Measurements from ENCODE around the gene GALNT17. TPM values are rescaled to one million over a fixed set of nuclear protein-coding genes. Genes with fewer than 3 reads are reported as not detected.

The GALNT17 gene
- total RNA-seq, 1 experiment from 2014 or later: not detected

- no peak overlapping the region for H3K27ac ChIP-seq
- H3K4me3 ChIP-seq: no peak overlapping the region
- no peak for DNase-seq (ENCODE audit: low read depth in 1 of 2, low spot score in 2 of 2)
- no peaks in the 10 kb centered on the region for H3K27me3 ChIP-seq (replicated peaks)
- no peaks in the 10 kb centered on the region for H3K4me1 ChIP-seq (replicated peaks)
- no peaks in the 10 kb centered on the region for H3K9me3 ChIP-seq (replicated peaks)
- H3K36me3 ChIP-seq: no peaks in the 10 kb centered on the region
These were observed 95.2 kb downstream of the GALNT17 start for GRCh38 chr7:71227126-71227525.

GRCh38 chr7:71229148-71229547, 97.2 kb downstream of the GALNT17 start:
- no peaks in the 10 kb centered on the region for H3K4me1 ChIP-seq (replicated peaks)
- no peaks in the 10 kb centered on the region for H3K36me3 ChIP-seq
- no peaks in the 10 kb centered on the region for H3K9me3 ChIP-seq (replicated peaks)
- H3K27ac ChIP-seq: no peak overlapping the region
- no peak overlapping the region for H3K4me3 ChIP-seq
- no peaks in the 10 kb centered on the region for H3K27me3 ChIP-seq (replicated peaks)
- DNase-seq (ENCODE audit: low read depth in 1 of 2, low spot score in 2 of 2): no peak

- no peaks in the 10 kb centered on the region for H3K9me3 ChIP-seq (replicated peaks)
- no peaks in the 10 kb centered on the region for H3K4me1 ChIP-seq (replicated peaks)
- DNase-seq (ENCODE audit: low read depth in 1 of 2, low spot score in 2 of 2): no peak
- no peak overlapping the region for H3K27ac ChIP-seq
- H3K36me3 ChIP-seq: no peaks in the 10 kb centered on the region
- H3K4me3 ChIP-seq: no peak overlapping the region
- no peaks in the 10 kb centered on the region for H3K27me3 ChIP-seq (replicated peaks)
These were observed 97.8 kb downstream of the GALNT17 start for GRCh38 chr7:71229699-71230098.

- Histone ChIP-seq H3K27ac (no peak overlapping the region), H3K4me1 (replicated peaks) (no peaks in the 10 kb centered on the region), H3K27me3 (replicated peaks) (no peaks in the 10 kb centered on the region), H3K9me3 (replicated peaks) (no peaks in the 10 kb centered on the region; the same call in 1 of the 2 replicates), H3K36me3 (no peaks in the 10 kb centered on the region), H3K4me3 (no peak overlapping the region)
- DNase-seq (ENCODE audit: low read depth in 1 of 2, low spot score in 2 of 2): no peak
These were observed 103.3 kb downstream of the GALNT17 start for GRCh38 chr7:71235253-71235652.

GRCh38 chr7:71236230-71237105, 104.5 kb downstream of the GALNT17 start:
- Histone ChIP-seq H3K9me3 (replicated peaks) (peaks cover 2% of the 10 kb centered on the region; the same call in 1 of the 2 replicates), H3K4me1 (replicated peaks) (no peaks in the 10 kb centered on the region), H3K27me3 (replicated peaks) (no peaks in the 10 kb centered on the region), H3K27ac (no peak overlapping the region), H3K36me3 (no peaks in the 10 kb centered on the region), H3K4me3 (no peak overlapping the region)
- DNase-seq (ENCODE audit: low read depth in 1 of 2, low spot score in 2 of 2): no peak

- Histone ChIP-seq H3K9me3 (replicated peaks) (peaks cover 3% of the 10 kb centered on the region; the same call in 1 of the 2 replicates), H3K4me3 (no peak overlapping the region), H3K36me3 (no peaks in the 10 kb centered on the region), H3K27ac (no peak overlapping the region), H3K4me1 (replicated peaks) (no peaks in the 10 kb centered on the region), H3K27me3 (replicated peaks) (no peaks in the 10 kb centered on the region)
- no peak for DNase-seq (ENCODE audit: low read depth in 1 of 2, low spot score in 2 of 2)
These were observed 106.0 kb downstream of the GALNT17 start for GRCh38 chr7:71237945-71238344.

GRCh38 chr7:71238581-71239295, 106.8 kb downstream of the GALNT17 start:
- no peak overlapping the region for H3K27ac ChIP-seq

GRCh38 chr7:71239586-71240268, 107.8 kb downstream of the GALNT17 start:
- Histone ChIP-seq H3K36me3 (no peaks in the 10 kb centered on the region), H3K27ac (no peak overlapping the region), H3K4me1 (replicated peaks) (no peaks in the 10 kb centered on the region), H3K27me3 (replicated peaks) (no peaks in the 10 kb centered on the region), H3K4me3 (no peak overlapping the region), H3K9me3 (replicated peaks) (peaks cover 3% of the 10 kb centered on the region; the same call in 1 of the 2 replicates)
- DNase-seq (ENCODE audit: low read depth in 1 of 2, low spot score in 2 of 2): no peak

More at GRCh38 chr7:71238581-71239295, 106.8 kb downstream of the GALNT17 start:
- Histone ChIP-seq H3K36me3 (no peaks in the 10 kb centered on the region), H3K27me3 (replicated peaks) (no peaks in the 10 kb centered on the region), H3K4me1 (replicated peaks) (no peaks in the 10 kb centered on the region), H3K4me3 (no peak overlapping the region), H3K9me3 (replicated peaks) (peaks cover 3% of the 10 kb centered on the region; the same call in 1 of the 2 replicates)
- no peak for DNase-seq (ENCODE audit: low read depth in 1 of 2, low spot score in 2 of 2)

- Histone ChIP-seq H3K36me3 (no peaks in the 10 kb centered on the region), H3K4me3 (no peak overlapping the region), H3K4me1 (replicated peaks) (no peaks in the 10 kb centered on the region), H3K27ac (no peak overlapping the region), H3K27me3 (replicated peaks) (no peaks in the 10 kb centered on the region), H3K9me3 (replicated peaks) (peaks cover 7% of the 10 kb centered on the region; the same call in 1 of the 2 replicates)
- no peak for DNase-seq (ENCODE audit: low read depth in 1 of 2, low spot score in 2 of 2)
These were observed 111.9 kb downstream of the GALNT17 start for GRCh38 chr7:71243736-71244410.

- no peak overlapping the region for H3K27ac ChIP-seq
- peaks cover 7% of the 10 kb centered on the region; the same call in 1 of the 2 replicates for H3K9me3 ChIP-seq (replicated peaks)
- no peaks in the 10 kb centered on the region for H3K4me1 ChIP-seq (replicated peaks)
- H3K36me3 ChIP-seq: no peaks in the 10 kb centered on the region
- no peaks in the 10 kb centered on the region for H3K27me3 ChIP-seq (replicated peaks)
- H3K4me3 ChIP-seq: no peak overlapping the region
- no peak for DNase-seq (ENCODE audit: low read depth in 1 of 2, low spot score in 2 of 2)
These were observed 113.1 kb downstream of the GALNT17 start for GRCh38 chr7:71245038-71245437.

GRCh38 chr7:71251706-71252105, 119.8 kb downstream of the GALNT17 start:
- no peak for DNase-seq (ENCODE audit: low read depth in 1 of 2, low spot score in 2 of 2)
- Histone ChIP-seq H3K4me3 (no peak overlapping the region), H3K4me1 (replicated peaks) (no peaks in the 10 kb centered on the region), H3K27ac (no peak overlapping the region), H3K27me3 (replicated peaks) (no peaks in the 10 kb centered on the region), H3K36me3 (no peaks in the 10 kb centered on the region), H3K9me3 (replicated peaks) (no peaks in the 10 kb centered on the region; the same call in 1 of the 2 replicates)

- no peak overlapping the region for H3K27ac ChIP-seq
- H3K4me3 ChIP-seq: no peak overlapping the region
- H3K4me1 ChIP-seq (replicated peaks): no peaks in the 10 kb centered on the region
- H3K9me3 ChIP-seq (replicated peaks): peaks cover 3% of the 10 kb centered on the region; the same call in 1 of the 2 replicates
- no peaks in the 10 kb centered on the region for H3K36me3 ChIP-seq
- no peaks in the 10 kb centered on the region for H3K27me3 ChIP-seq (replicated peaks)
- no peak for DNase-seq (ENCODE audit: low read depth in 1 of 2, low spot score in 2 of 2)
These were observed 122.8 kb downstream of the GALNT17 start for GRCh38 chr7:71254751-71255150.

- no peak for DNase-seq (ENCODE audit: low read depth in 1 of 2, low spot score in 2 of 2)
- Histone ChIP-seq H3K27me3 (replicated peaks) (no peaks in the 10 kb centered on the region), H3K4me3 (no peak overlapping the region), H3K4me1 (replicated peaks) (no peaks in the 10 kb centered on the region), H3K36me3 (no peaks in the 10 kb centered on the region), H3K9me3 (replicated peaks) (peaks cover 3% of the 10 kb centered on the region; the same call in 1 of the 2 replicates), H3K27ac (no peak overlapping the region)
These were observed 123.7 kb downstream of the GALNT17 start for GRCh38 chr7:71255537-71256178.

Measured in SJSA1 (cell line).